WTC11 (cell line): ENCODE measurements around the gene STRADA. TPM values are rescaled to one million over a fixed set of nuclear protein-coding genes. Genes with fewer than 3 reads are reported as not detected.

ENCODE experiments used
- ATAC-seq: fragments of 200-7000 bp; cut with Tn5 transposase; 2 replicates; pipeline ENCODE4 v1.10.0; 2021; ENCODE audit warnings: mild to moderate bottlenecking, moderate library complexity
- CTCF ChIA-PET: fragments of 300-600 bp; sonication (Branson Sonifier 250); formaldehyde crosslinking; loops from one replicate; lab custom pipeline; 2021; ENCODE audit warnings: antibody characterized with exemption; lab: Charles Lee
- POLR2A ChIA-PET: fragments of 350-600 bp; sonication (Branson Sonifier 250); formaldehyde crosslinking; loops from one replicate; lab custom pipeline; 2021; ENCODE audit warnings: antibody characterized with exemption; lab: Charles Lee
- DNase-seq: peaks from one replicate; pipeline ENCODE4 v3.0.0; 2021; ENCODE audit warnings: low spot score
- H3K27ac Mint-ChIP-seq: 2 replicates; pipeline ENCODE4 v1.8.0; 2021; ENCODE audit warnings: mixed read lengths
- H3K27me3 Mint-ChIP-seq: 2 replicates; pipeline ENCODE4 v1.8.0; 2021; ENCODE audit warnings: low read depth, mild to moderate bottlenecking, moderate library complexity, mixed read lengths
- H3K36me3 Mint-ChIP-seq: 2 replicates; pipeline ENCODE4 v1.8.0; 2021; ENCODE audit warnings: mixed read lengths
- H3K4me1 Mint-ChIP-seq: 2 replicates; pipeline ENCODE4 v1.8.0; 2022; ENCODE audit warnings: mixed read lengths
- H3K4me3 Mint-ChIP-seq: 2 replicates; pipeline ENCODE4 v1.8.0; 2021; ENCODE audit warnings: mild to moderate bottlenecking, moderate library complexity, mixed read lengths
- H3K9me3 Mint-ChIP-seq: 2 replicates; pipeline ENCODE4 v1.8.0; 2021; ENCODE audit warnings: mixed read lengths
- ATF1 ChIP-seq: sonication (generic); formaldehyde crosslinking; IDR thresholded peaks from 2 replicates; pipeline ENCODE4 v1.8.1; 2023; ENCODE audit warnings: mild to moderate bottlenecking, moderate library complexity, missing genetic modification reagents
- ATF2 ChIP-seq: sonication (generic); formaldehyde crosslinking; IDR thresholded peaks from 2 replicates; pipeline ENCODE4 v1.8.1; 2022; ENCODE audit warnings: low read depth, missing genetic modification reagents, borderline replicate concordance
- CTCF ChIP-seq: fragments of 200-600 bp; IDR thresholded peaks from 2 replicates; pipeline ENCODE4 v1.8.0; 2022; ENCODE audit warnings: antibody characterized with exemption
- ESRRA ChIP-seq: sonication (generic); formaldehyde crosslinking; IDR thresholded peaks from 2 replicates; pipeline ENCODE4 v1.8.1; 2022; ENCODE audit warnings: mild to moderate bottlenecking, missing genetic modification reagents, borderline replicate concordance
- ETV6 ChIP-seq: sonication (generic); formaldehyde crosslinking; IDR thresholded peaks from 2 replicates; pipeline ENCODE4 v1.8.1; 2022; ENCODE audit warnings: mild to moderate bottlenecking, missing genetic modification reagents
- FOXP1 ChIP-seq: sonication (generic); formaldehyde crosslinking; IDR thresholded peaks from 2 replicates; pipeline ENCODE4 v1.8.0; 2022; ENCODE audit warnings: missing genetic modification reagents, mild to moderate bottlenecking, moderate library complexity, borderline replicate concordance
- FOXP4 ChIP-seq: sonication (generic); formaldehyde crosslinking; IDR thresholded peaks from 2 replicates; pipeline ENCODE4 v1.8.0; 2022; ENCODE audit warnings: mild to moderate bottlenecking, missing genetic modification reagents
- GTF2I ChIP-seq: fragments of 250-450 bp; sonication (Bioruptor Pico); conservative IDR thresholded peaks from 2 replicates; pipeline ENCODE4 v1.4.0; 2021; ENCODE audit warnings: mild to moderate bottlenecking
- HMGA2 ChIP-seq: fragments of 250-450 bp; sonication (Bioruptor Pico); IDR thresholded peaks from 2 replicates; pipeline ENCODE4 v1.4.0; 2021; ENCODE audit warnings: mild to moderate bottlenecking, moderate library complexity
- MAX ChIP-seq: sonication (generic); formaldehyde crosslinking; IDR thresholded peaks from 2 replicates; pipeline ENCODE4 v1.8.0; 2022; ENCODE audit warnings: mild to moderate bottlenecking, missing genetic modification reagents
- NFATC4 ChIP-seq: fragments of 250-450 bp; sonication (Bioruptor Pico); IDR thresholded peaks from 2 replicates; pipeline ENCODE4 v1.9.0; 2021; ENCODE audit warnings: mild to moderate bottlenecking
- SMAD3 ChIP-seq: sonication (generic); formaldehyde crosslinking; IDR thresholded peaks from 2 replicates; pipeline ENCODE4 v1.8.0; 2022; ENCODE audit warnings: missing genetic modification reagents, mild to moderate bottlenecking, borderline replicate concordance
- SMAD4 ChIP-seq: sonication (generic); formaldehyde crosslinking; IDR thresholded peaks from 2 replicates; pipeline ENCODE4 v1.8.0; 2022; ENCODE audit warnings: mild to moderate bottlenecking, missing genetic modification reagents
- SP1 ChIP-seq: sonication (generic); formaldehyde crosslinking; conservative IDR thresholded peaks from 2 replicates; pipeline ENCODE4 v1.8.1; 2022; ENCODE audit warnings: missing genetic modification reagents
- TCF7 ChIP-seq: sonication (generic); formaldehyde crosslinking; IDR thresholded peaks from 2 replicates; pipeline ENCODE4 v1.8.0; 2022; ENCODE audit warnings: mild to moderate bottlenecking, low read depth, missing genetic modification reagents, moderate library complexity
- ZBTB21 ChIP-seq: sonication (generic); formaldehyde crosslinking; IDR thresholded peaks from 2 replicates; pipeline ENCODE4 v1.8.1; 2023; ENCODE audit warnings: mild to moderate bottlenecking, missing genetic modification reagents, borderline replicate concordance
- ZNF121 ChIP-seq: sonication (generic); formaldehyde crosslinking; IDR thresholded peaks from 2 replicates; pipeline ENCODE4 v1.8.0; 2023; ENCODE audit warnings: missing genetic modification reagents
- ZNF138 ChIP-seq: sonication (generic); formaldehyde crosslinking; conservative IDR thresholded peaks from 2 replicates; pipeline ENCODE4 v1.8.1; 2022; ENCODE audit warnings: mild to moderate bottlenecking, moderate library complexity, missing genetic modification reagents
- ZNF263 ChIP-seq: sonication (generic); formaldehyde crosslinking; IDR thresholded peaks from 2 replicates; pipeline ENCODE4 v1.8.1; 2022; ENCODE audit warnings: low read depth, mild to moderate bottlenecking, moderate library complexity, missing genetic modification reagents
- ZNF396 ChIP-seq: fragments of 250-450 bp; sonication (Bioruptor Pico); IDR thresholded peaks from 2 replicates; pipeline ENCODE4 v1.8.0; 2021; ENCODE audit warnings: mild to moderate bottlenecking, moderate library complexity, borderline replicate concordance
- ZNF416 ChIP-seq: fragments of 250-450 bp; sonication (Bioruptor Pico); IDR thresholded peaks from 2 replicates; pipeline ENCODE4 v1.9.0; 2021; ENCODE audit warnings: mild to moderate bottlenecking, inconsistent platforms
- ZNF512 ChIP-seq: sonication (generic); formaldehyde crosslinking; IDR thresholded peaks from 2 replicates; pipeline ENCODE4 v1.8.1; 2022; ENCODE audit warnings: missing genetic modification reagents, borderline replicate concordance
- ZNF671 ChIP-seq: fragments of 250-450 bp; sonication (Bioruptor Pico); IDR thresholded peaks from 2 replicates; pipeline ENCODE4 v1.8.0; 2021; ENCODE audit warnings: mild to moderate bottlenecking
- ZSCAN18 ChIP-seq: fragments of 250-450 bp; sonication (Bioruptor Pico); IDR thresholded peaks from 2 replicates; pipeline ENCODE4 v2.1.2; 2022; ENCODE audit warnings: mild to moderate bottlenecking, moderate library complexity
- total RNA-seq: library from RNA; stranded (reverse); gene quantifications from 3 replicates; pipeline ENCODE4 v1.2.3, GENCODE V29; 2021
- TF ChIP-seq, protein P1 (sequence below): sonication (generic); formaldehyde crosslinking; IDR thresholded peaks from 2 replicates; pipeline ENCODE4 v1.8.1; 2022; ENCODE audit warnings: mild to moderate bottlenecking, moderate library complexity, missing genetic modification reagents

The STRADA gene
- total RNA-seq, 1 experiment from 2014 or later, result 36.6 TPM

DNA sequence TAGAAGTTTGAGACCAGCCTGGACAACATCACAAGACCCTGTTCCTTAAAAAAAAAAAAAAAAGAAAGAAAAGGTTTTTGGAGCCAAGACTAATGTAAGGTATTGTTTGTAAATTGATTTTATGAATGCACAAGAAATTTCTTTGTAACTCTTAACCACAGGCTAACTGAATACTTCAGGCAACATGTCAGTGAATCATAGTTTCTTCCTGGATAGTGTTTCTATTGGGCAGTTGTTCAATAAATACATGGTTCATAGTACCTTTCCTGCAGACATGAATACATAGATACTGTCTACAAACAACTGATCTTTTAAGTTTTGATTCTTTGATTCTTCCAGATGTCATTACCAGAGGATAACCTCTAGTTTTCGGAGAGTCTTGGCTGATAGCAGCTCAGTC lies 44.0 kb upstream of the STRADA start:
- H3K27me3 Mint-ChIP-seq, result no peaks in the 10 kb centered on the region
- H3K27ac Mint-ChIP-seq, result no peak overlapping the region
- no peak for TF ChIP-seq ZNF121 (CRISPR knock-in tag)
- no peak for TF ChIP-seq GTF2I (CRISPR knock-in tag)
- no peak for TF ChIP-seq ZNF671 (CRISPR knock-in tag)
- TF ChIP-seq SMAD4 (CRISPR knock-in tag), result no peak
- no peak for TF ChIP-seq CTCF
- TF ChIP-seq ZBTB21 (CRISPR knock-in tag), result no peak
- no peak for TF ChIP-seq FOXP1 (CRISPR knock-in tag)
- no peak for TF ChIP-seq ZNF396 (CRISPR knock-in tag)
- TF ChIP-seq SP1 (CRISPR knock-in tag), result no peak
- TF ChIP-seq ZNF138, result no peak
- no peak for TF ChIP-seq ATF1 (CRISPR knock-in tag)
- no peak for TF ChIP-seq ATF2
- TF ChIP-seq HMGA2 (CRISPR knock-in tag), result no peak
- no peak for TF ChIP-seq MAX (CRISPR knock-in tag)
- TF ChIP-seq TCF7 (CRISPR knock-in tag), result no peak
- no peaks in the 10 kb centered on the region for H3K4me1 Mint-ChIP-seq
- H3K4me3 Mint-ChIP-seq, result no peak overlapping the region
- peaks cover 23% of the 10 kb centered on the region for H3K36me3 Mint-ChIP-seq
- ChIA-PET POLR2A (no interaction called here), CTCF (no interaction called here)
- no peak for DNase-seq
- H3K9me3 Mint-ChIP-seq, result no peaks in the 10 kb centered on the region
- ATAC-seq, result no peak

DNA sequence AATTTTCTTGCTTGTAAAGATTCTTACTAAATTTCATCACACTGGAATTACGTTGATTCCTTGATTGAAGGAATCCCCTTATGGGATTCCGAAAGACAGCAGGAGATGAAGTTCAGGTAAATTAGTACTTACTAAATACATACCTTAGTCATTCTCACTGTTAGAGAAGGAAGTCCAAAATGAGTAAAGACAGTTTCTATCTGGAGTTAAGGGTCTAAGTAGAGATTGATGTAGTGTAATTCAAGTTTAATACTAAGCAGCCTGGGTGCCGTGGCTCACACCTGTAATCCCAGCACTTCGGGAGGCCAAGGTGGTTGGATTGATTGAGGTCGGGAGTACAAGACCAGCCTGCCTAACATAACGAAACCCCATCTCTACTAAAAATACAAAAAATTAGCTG lies 41.9 kb upstream of the STRADA start:
- Mint-ChIP-seq H3K9me3 (no peaks in the 10 kb centered on the region), H3K36me3 (peaks cover 25% of the 10 kb centered on the region), H3K4me1 (peaks cover 6% of the 10 kb centered on the region; the same call in 1 of the 2 replicates), H3K27ac (peak overlapping the region; percentile 43), H3K4me3 (no peak overlapping the region), H3K27me3 (no peaks in the 10 kb centered on the region)
- POLR2A ChIA-PET, result interaction anchor here (1.2 kb wide), 1 partner anchor 10 kb away, joined by 3 read pairs; the partner anchor contains the start of genes CCDC47 and DDX42
- no peak for ATAC-seq
- no peak for TF ChIP-seq ZSCAN18 (CRISPR knock-in tag)
- TF ChIP-seq ZNF512, result no peak
- TF ChIP-seq FOXP4 (CRISPR knock-in tag), result no peak
- no peak for TF ChIP-seq ZNF263 (CRISPR knock-in tag)
- no peak for TF ChIP-seq ETV6
- no peak for TF ChIP-seq ESRRA (CRISPR knock-in tag)
- TF ChIP-seq NFATC4 (CRISPR knock-in tag), result no peak
- no peak for TF ChIP-seq ZNF416 (CRISPR knock-in tag)
- TF ChIP-seq, protein P1, sequence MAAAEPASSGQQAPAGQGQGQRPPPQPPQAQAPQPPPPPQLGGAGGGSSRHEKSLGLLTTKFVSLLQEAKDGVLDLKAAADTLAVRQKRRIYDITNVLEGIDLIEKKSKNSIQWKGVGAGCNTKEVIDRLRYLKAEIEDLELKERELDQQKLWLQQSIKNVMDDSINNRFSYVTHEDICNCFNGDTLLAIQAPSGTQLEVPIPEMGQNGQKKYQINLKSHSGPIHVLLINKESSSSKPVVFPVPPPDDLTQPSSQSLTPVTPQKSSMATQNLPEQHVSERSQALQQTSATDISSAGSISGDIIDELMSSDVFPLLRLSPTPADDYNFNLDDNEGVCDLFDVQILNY (CRISPR knock-in tag), result no peak
- TF ChIP-seq SMAD3 (CRISPR knock-in tag), result no peak
- CTCF ChIA-PET, result no interaction called here
- no peak for DNase-seq
